Endothelial cell of umbilical vein (primary cell): ENCODE results near the gene PHPT1. TPM values are rescaled to one million over a fixed set of nuclear protein-coding genes. Genes with fewer than 3 reads are reported as not detected.

Experiments
- BruUV-seq: library from RNA; stranded (reverse); fragments of 400-500 nt; replicated peaks from 2 replicates; lab custom pipeline; 2021; lab: Mats Ljungman, UMichigan
- CTCF ChIA-PET: fragments of 300-600, 350-600 bp; sonication (Branson Sonifier 250); formaldehyde crosslinking; loops from one replicate; lab custom pipeline; 2021; ENCODE audit warnings: antibody characterized with exemption, inconsistent platforms; lab: Charles Lee
- POLR2A ChIA-PET: fragments of 300-600, 350-600 bp; sonication (Branson Sonifier 250); formaldehyde crosslinking; loops from one replicate; lab custom pipeline; 2021; ENCODE audit warnings: antibody characterized with exemption, inconsistent platforms; lab: Charles Lee
- DNase-seq: peaks from one replicate; pipeline ENCODE4 v3.0.0-alpha.2; 2011; ENCODE audit warnings: low read depth, low spot score
- FAIRE-seq: peaks from 2 replicates; lab custom pipeline; 2011; peaks lifted over from hg19 to GRCh38; lab: Jason Lieb, UNC
- H2AFZ ChIP-seq: 2 replicates; pipeline ENCODE4 v1.6.0; 2012; ENCODE audit warnings: low read depth, low read length, control low read depth, inconsistent platforms
- H3K27ac ChIP-seq: 2 replicates; pipeline ENCODE4 v1.5.1; 2011; ENCODE audit warnings: low read depth, mild to moderate bottlenecking, control low read depth, low read length, moderate library complexity; ENCODE audit not compliant: insufficient read depth
- H3K27me3 ChIP-seq, 2 experiments: 2 replicates each; pipeline versions ENCODE4 v1.6.0 to v1.6.1; 2011; ENCODE audit warnings: low read length in 2 of 2, mixed read lengths in 1 of 2; ENCODE audit not compliant: control insufficient read depth in 2 of 2, insufficient read depth in 2 of 2
- H3K36me3 ChIP-seq, 2 experiments: 2 replicates in 1 of 2; 3 replicates in 1 of 2; pipeline ENCODE4 v1.5.1; 2011; ENCODE audit warnings: low read length in 2 of 2, mild to moderate bottlenecking in 1 of 2, moderate library complexity in 1 of 2; ENCODE audit not compliant: control insufficient read depth in 2 of 2, insufficient read depth in 2 of 2; ENCODE audit errors: extremely low read depth in 1 of 2
- H3K4me1 ChIP-seq: 3 replicates; pipeline ENCODE4 v1.5.1; 2011; ENCODE audit warnings: mild to moderate bottlenecking, low read length; ENCODE audit not compliant: control insufficient read depth, insufficient read depth; ENCODE audit errors: extremely low read depth
- H3K4me2 ChIP-seq: 2 replicates; pipeline ENCODE4 v1.6.1; 2011; ENCODE audit warnings: low read length, control low read depth, mixed read lengths; ENCODE audit not compliant: insufficient read depth
- H3K4me3 ChIP-seq, 3 experiments: fragments of 200-600 bp in 1 of 3; sonication (generic), shearing (Covaris generic) in 1 of 3; replicated peaks in 1 of 3; 2 replicates each; pipeline ENCODE4 v1.5.1; 2011 to 2016; ENCODE audit warnings: control low read depth in 3 of 3, low read length in 3 of 3, mild to moderate bottlenecking in 2 of 3, inconsistent platforms in 1 of 3, low read depth in 1 of 3, moderate library complexity in 1 of 3; ENCODE audit not compliant: insufficient read depth in 1 of 3
- H3K79me2 ChIP-seq: 2 replicates; pipeline ENCODE4 v1.6.0; 2012; ENCODE audit warnings: low read length, inconsistent platforms; ENCODE audit not compliant: control insufficient read depth, insufficient read depth
- H3K9ac ChIP-seq: replicated peaks from 2 replicates; pipeline ENCODE3; 2011; ENCODE audit warnings: low read length, control low read depth; ENCODE audit not compliant: insufficient read depth; ENCODE audit errors: extremely low read depth
- H3K9me1 ChIP-seq: replicated peaks from 3 replicates; pipeline ENCODE4 v1.6.0; 2011; ENCODE audit warnings: mild to moderate bottlenecking, low read length; ENCODE audit not compliant: control insufficient read depth, insufficient read depth; ENCODE audit errors: extremely low read depth
- H3K9me3 ChIP-seq: replicated peaks from 2 replicates; pipeline ENCODE4 v1.5.1; 2012; ENCODE audit warnings: low read length, inconsistent platforms; ENCODE audit not compliant: control insufficient read depth, insufficient read depth
- H4K20me1 ChIP-seq: replicated peaks from 2 replicates; pipeline ENCODE3; 2011; ENCODE audit warnings: mild to moderate bottlenecking, low read length; ENCODE audit not compliant: control insufficient read depth, insufficient read depth; ENCODE audit errors: extremely low read depth
- EZH2 ChIP-seq: IDR thresholded peaks from 2 replicates; pipeline ENCODE4 v1.6.1; 2012; ENCODE audit warnings: borderline replicate concordance, low read depth, mild to moderate bottlenecking, moderate library complexity, low read length, inconsistent platforms; ENCODE audit not compliant: severe bottlenecking
- FOS ChIP-seq: IDR thresholded peaks from 2 replicates; pipeline ENCODE4 v1.6.1; 2011; ENCODE audit warnings: mild to moderate bottlenecking, low read length, moderate library complexity, borderline replicate concordance; ENCODE audit not compliant: insufficient read depth
- GATA2 ChIP-seq: IDR thresholded peaks from 2 replicates; pipeline ENCODE4 v1.7.0; 2011; ENCODE audit warnings: low read depth, mild to moderate bottlenecking, moderate library complexity, mixed read lengths, low read length; ENCODE audit not compliant: insufficient read length, insufficient read depth
- JUN ChIP-seq: IDR thresholded peaks from 2 replicates; pipeline ENCODE4 v1.6.1; 2011; ENCODE audit warnings: borderline replicate concordance, low read depth; ENCODE audit not compliant: insufficient read length, insufficient read depth
- MYC ChIP-seq: IDR thresholded peaks from one replicate; pipeline ENCODE4 v1.6.1; 2011; ENCODE audit warnings: mild to moderate bottlenecking, low read depth, low read length
- POLR2A ChIP-seq: IDR thresholded peaks from 2 replicates; pipeline ENCODE4 v1.6.1; 2012; ENCODE audit warnings: low read depth, mild to moderate bottlenecking, control low read depth, low read length
- POLR2AphosphoS5 ChIP-seq: IDR thresholded peaks from 2 replicates; pipeline ENCODE4 v1.6.1; 2012; ENCODE audit warnings: low read depth, mild to moderate bottlenecking, control low read depth, low read length, moderate library complexity; ENCODE audit not compliant: insufficient read depth
- dilution Hi-C: fragments of 300-500 bp; cut with MboI; formaldehyde crosslinking; loops from one replicate; pipeline ENCODE4 v1.15.0; 2019; ENCODE audit warnings: low sequenced_read_pairs; ENCODE audit not compliant: extremely low pct_ligation_motif_present
- intact Hi-C: fragments of 100-400 bp; cut with micrococcal nuclease; formaldehyde crosslinking; loops from one replicate; pipeline ENCODE4 v1.10.0; 2022
- polyA plus RNA-seq, 4 experiments: library from polyadenylated mRNA; depleted of rRNA in 3 of 4; stranded (reverse) in 3 of 4; unstranded in 1 of 4; fragments of >200 nt; gene quantifications; 2 replicates each; pipeline versions ENCODE4 v1.2.1 to v1.2.3, GENCODE V29; 2011 to 2012; ENCODE audit warnings: missing spikeins in 1 of 4
- total RNA-seq: library from RNA; stranded (reverse); gene quantifications from 2 replicates; pipeline ENCODE4 v1.2.3, GENCODE V29; 2021
- TF ChIP-seq, protein P1 (sequence below): IDR thresholded peaks from 2 replicates; pipeline ENCODE4 v1.6.1; 2011; ENCODE audit not compliant: insufficient read depth, insufficient read length
- TF ChIP-seq, protein P2 (sequence below), 2 donors: IDR thresholded peaks; 1 replicate in 1 of 2; 2 replicates in 1 of 2; pipeline ENCODE4 v1.5.1; 2011; ENCODE audit warnings: low read length in 2 of 2, mild to moderate bottlenecking in 2 of 2, moderate library complexity in 2 of 2, control low read depth in 1 of 2, inconsistent platforms in 1 of 2, low read depth in 1 of 2; ENCODE audit not compliant: insufficient read depth in 1 of 2; ENCODE audit errors: extremely low read depth in 1 of 2

The PHPT1 gene
- total and polyA plus RNA-seq, 2 donors (not counting 3 experiments of a cell fraction or from before 2014, with no cell fraction given) = 139 to 319 TPM

DNA sequence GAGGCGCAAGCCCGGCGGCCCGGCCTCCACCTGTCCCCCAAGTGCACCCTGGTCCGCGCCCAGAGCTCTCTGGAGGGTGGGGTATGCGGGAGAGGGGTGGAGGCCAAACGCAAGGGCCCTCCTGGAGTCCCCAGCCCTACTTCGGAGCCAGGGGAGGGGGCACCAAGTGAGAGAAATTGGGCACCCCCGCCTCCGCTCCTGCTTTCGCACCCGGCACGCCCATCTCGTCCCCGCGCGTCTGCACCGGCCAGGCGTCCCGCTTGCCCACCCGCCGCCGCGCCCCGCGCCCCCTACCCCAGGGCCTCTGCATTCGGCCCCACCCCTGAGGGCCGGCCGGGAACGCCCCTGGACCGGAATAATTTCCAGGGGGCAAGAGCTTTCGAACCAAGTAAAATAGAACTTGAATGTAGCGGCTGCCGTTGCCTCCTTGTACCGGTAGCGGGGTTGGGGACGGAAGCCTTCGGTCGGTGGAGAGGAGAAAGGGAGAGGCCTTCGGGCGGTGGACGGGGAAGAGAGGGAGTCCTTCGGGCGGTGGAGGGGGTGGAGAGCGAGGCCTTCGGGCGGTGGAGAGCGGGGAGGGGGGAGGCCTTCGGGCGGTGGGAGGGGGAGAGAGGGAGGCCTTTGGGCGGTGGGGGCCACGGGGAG, 694 bp upstream of the PHPT1 start:
- Histone ChIP-seq H3K27me3 (peaks cover 10 to 28% of the 10 kb centered on the region in 2 experiments), H3K79me2 (no peaks in the 10 kb centered on the region), H2AFZ (peak overlapping the region; percentile 18), H3K4me3 (peak overlapping the region; percentile 29 to 90 (median 45)), H3K9me3 (no peaks in the 10 kb centered on the region), H3K9me1 (no peaks in the 10 kb centered on the region), H3K4me2 (peak overlapping the region; percentile 60), H3K36me3 (no peaks in the 10 kb centered on the region), H3K27ac (no peak overlapping the region), H4K20me1 (no peaks in the 10 kb centered on the region), H3K4me1 (peaks cover 10% of the 10 kb centered on the region), H3K9ac (no peak overlapping the region)
- TF ChIP-seq EZH2 (no peak), GATA2 (no peak), JUN (no peak), FOS (no peak), POLR2A (no peak), MYC (no peak), POLR2AphosphoS5 (no peak)
- TF ChIP-seq, protein P1, sequence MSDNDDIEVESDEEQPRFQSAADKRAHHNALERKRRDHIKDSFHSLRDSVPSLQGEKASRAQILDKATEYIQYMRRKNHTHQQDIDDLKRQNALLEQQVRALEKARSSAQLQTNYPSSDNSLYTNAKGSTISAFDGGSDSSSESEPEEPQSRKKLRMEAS = no peak
- TF ChIP-seq, protein P2, sequence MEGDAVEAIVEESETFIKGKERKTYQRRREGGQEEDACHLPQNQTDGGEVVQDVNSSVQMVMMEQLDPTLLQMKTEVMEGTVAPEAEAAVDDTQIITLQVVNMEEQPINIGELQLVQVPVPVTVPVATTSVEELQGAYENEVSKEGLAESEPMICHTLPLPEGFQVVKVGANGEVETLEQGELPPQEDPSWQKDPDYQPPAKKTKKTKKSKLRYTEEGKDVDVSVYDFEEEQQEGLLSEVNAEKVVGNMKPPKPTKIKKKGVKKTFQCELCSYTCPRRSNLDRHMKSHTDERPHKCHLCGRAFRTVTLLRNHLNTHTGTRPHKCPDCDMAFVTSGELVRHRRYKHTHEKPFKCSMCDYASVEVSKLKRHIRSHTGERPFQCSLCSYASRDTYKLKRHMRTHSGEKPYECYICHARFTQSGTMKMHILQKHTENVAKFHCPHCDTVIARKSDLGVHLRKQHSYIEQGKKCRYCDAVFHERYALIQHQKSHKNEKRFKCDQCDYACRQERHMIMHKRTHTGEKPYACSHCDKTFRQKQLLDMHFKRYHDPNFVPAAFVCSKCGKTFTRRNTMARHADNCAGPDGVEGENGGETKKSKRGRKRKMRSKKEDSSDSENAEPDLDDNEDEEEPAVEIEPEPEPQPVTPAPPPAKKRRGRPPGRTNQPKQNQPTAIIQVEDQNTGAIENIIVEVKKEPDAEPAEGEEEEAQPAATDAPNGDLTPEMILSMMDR (IDR thresholded peaks at IDR 0.05; ENCODE audit: extremely low read depth in 1 of 2, insufficient read depth in 1 of 2, low read depth in 1 of 2, low read length in 2 of 2) = no peak
- no TSS peak for BruUV-seq
- FAIRE-seq = peak; percentile 48
- dilution Hi-C loops (no loop called here), intact Hi-C loops (loop anchor here (1.0 to 5.0 kb wide), 4 partner anchors 18 to 96 kb away; partner anchors contain the start of genes C8G, EDF1, FBXW5 and TMEM141)
- ChIA-PET POLR2A (no interaction called here), CTCF (interaction anchor here (0.6 to 1.8 kb wide), 2 partner anchors 62 to 181 kb away, joined by 3 to 7 read pairs; no protein-coding TSS in a partner anchor)
- DNase-seq = no peak
